Measurements from ENCODE around the gene MRPL2.
"Not testable (repeated sequence)": the region's sequence is repeated elsewhere in the genome, so short reads cannot be mapped to it uniquely, and the experiment has no call there.

The MRPL2 gene

DNA sequence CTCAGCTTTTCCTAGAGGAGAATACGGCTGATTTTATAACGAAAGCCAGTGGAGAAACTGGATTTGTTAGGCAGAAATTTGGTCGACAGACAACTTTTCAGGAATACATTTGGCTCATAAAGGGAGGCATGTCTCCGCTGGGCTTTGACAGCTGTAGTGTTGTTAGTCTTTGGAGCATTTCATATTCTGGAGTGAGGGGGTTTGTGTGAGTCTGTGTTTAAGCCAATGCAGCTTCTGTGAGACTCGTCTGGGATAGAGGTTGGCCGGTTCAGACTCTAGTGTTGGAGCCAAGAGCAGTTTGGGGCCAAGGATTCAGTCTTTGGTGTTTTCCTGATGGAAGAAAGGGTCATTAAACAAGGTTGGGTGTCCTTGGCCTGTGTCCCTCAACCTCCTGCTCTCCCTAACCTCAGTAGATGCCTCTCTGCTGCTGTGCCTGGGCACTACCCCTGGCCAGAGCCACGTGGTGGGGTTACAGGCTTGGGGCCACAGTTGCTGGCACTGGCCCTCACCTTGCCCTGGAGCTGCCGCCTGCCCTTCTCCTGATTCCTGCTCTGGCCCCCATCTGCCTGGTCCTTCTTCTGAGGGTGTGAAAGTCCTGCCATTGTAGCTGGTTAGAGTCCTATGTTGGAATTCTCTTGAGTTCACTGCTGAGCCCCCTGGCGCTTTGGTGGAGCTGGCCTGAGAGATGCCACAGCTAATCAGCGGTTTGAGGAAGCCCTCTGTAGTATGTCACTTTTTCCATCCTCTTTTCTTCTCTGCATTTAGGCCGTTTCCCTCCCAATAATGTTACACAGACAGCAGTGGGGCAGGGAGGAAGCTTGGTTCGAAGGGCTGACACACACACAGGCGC, 23.8 kb upstream of the MRPL2 start:
- no peak for DNase-seq (ENCODE audit: low spot score)

DNA sequence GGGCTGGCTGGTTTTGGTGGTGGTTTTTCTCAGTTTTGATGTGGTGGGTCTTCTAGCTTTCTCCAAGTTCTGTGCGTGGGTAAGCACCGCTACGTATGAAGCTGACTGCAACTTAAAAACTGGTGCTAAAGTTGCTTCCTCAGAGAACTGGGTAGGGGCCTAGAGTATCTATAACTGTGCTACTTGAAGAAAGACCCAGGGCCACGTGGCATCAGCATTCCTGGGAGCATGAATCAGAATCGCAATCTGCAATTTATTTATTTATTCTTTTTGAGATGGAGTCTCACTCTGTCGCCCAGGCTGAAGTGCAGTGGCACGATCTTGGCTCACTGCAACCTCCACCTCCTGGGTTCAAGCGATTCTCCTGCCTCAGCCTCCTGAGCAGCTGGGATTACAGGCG, 22.7 kb upstream of the MRPL2 start:
- DNase-seq (ENCODE audit: low spot score): not testable (repeated sequence)

DNA sequence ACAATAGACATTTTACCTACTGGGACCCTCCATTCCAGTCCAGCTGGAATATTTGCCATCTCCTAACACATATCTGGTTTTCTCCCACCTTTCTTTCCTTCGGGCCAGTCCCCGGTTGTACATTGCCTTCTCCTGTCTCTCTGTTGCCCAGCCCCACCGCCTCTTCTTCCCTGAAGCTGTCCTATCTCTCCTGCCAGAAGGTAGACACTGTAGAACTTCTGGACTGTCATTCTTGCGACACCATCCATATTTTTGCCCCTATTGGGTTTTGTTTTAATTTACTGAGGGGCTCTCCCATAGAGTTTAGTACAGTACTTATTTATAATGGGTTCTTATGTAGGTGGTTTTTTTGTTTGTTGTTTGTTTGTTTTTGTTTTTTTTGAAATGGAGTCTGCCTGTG, 21.8 kb upstream of the MRPL2 start:
- no peak for DNase-seq (ENCODE audit: low spot score)

DNA sequence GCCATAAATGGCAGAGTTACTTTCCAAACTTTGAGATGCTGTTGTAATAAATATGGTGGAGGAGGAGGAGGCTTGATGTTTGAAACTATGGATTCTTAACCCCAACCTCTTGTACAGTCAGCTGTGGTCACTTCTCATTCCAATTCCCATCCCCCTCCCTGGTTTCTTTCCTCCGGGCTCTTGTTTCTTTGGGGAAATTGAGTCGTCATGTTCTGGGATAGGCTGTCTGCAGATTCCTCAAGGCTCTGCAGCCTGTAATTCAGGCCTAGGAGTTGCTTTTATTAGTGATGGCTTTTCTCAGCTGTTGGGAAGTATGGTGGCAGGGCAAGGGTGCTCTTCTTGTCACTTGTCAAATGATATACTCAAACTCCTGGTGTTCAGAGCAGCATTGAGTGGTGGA, 19.5 kb upstream of the MRPL2 start:
- no peak for DNase-seq (ENCODE audit: low spot score)

DNA sequence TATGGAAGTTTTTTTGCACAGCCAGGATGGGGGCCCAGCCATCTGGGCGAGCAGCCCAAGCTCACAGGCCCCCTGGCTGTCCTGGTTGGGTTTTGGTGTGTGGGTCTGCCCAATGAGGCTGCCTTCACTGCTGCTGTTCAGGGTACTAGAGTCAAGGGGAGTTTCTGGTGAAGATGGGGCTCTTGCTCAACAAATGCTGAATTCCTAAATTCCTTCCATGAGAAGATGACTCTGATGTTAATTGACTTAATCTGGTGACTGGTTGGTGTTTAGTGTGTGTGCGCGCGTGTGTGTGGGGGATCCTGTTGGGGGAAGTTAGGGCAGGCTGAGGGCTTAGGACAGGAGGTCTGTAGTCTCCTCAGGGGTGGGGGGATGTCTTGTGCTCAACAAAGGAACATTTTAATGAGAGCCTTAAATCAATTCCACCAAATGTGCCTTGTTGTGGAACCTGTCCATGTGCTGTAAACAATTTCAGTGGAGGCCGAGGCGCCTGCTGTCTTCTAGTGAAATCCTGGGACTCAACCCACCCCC, 18.8 kb upstream of the MRPL2 start:
- DNase-seq (ENCODE audit: low spot score): no peak

DNA sequence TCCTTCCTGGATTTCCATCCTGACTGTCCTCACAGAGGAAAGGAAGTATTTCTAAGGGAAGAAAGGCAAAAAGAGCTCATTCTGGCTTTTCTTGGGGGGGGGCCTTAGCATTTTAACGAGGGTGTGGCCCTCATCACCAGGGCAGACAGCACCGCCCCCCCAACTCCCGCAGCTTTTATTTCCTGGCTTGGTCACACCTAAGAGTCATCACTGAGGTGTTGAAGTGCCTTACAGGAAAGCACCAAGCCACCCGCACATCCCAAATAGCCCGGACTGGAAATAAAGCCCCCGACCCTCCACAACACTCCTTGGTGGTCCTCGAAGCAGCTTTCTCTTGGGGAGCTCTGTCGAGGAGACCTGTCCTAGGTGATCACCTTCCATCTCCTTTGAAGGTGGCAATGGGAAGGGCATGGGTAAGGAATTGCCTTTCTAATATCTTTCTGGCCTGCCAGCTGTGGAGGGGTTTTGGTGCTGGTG, 18.1 kb upstream of the MRPL2 start:
- DNase-seq (ENCODE audit: low spot score): no peak

DNA sequence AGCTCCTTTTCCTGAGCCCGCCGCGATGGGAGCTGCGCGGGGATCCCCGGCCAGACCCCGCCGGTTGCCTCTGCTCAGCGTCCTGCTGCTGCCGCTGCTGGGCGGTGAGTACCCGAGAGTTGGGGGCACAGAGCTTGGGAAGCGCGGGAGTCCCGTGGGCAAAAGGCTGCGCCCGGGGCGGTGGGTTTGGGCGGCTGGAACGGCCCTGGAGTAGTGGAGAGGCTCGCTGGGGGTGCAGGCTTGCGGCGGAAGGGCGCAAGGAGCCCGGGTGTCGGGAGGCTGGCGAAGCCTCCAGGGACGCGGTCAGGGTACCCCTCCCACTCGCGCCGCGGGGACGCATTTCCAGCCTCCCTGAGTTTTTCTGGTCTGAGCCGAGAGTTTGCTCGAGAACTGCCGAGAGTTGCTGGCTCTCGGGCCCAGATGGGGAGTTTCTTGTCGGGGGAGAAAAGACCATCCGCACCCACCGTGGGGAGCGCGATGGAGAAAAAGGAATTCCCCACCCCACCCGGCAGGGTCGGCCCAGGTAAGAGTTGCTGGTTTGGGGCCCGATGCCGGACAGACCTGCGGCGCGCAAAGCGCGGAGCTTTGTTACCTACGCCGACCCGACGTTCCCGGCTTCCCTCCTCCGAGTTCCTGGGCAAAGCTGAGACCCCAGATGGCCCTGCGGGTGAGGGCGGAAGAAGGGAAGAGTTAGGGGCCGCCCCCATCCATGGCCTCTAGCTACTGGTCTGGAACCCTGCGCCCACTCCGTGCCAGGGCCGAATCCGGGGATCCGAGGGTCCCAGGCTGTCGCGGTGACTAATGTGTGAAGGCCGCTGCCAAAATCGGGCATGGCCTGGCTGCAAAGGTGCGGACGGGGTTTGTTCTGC, 17.5 kb upstream of the MRPL2 start:
- no peak for DNase-seq (ENCODE audit: low spot score)

DNA sequence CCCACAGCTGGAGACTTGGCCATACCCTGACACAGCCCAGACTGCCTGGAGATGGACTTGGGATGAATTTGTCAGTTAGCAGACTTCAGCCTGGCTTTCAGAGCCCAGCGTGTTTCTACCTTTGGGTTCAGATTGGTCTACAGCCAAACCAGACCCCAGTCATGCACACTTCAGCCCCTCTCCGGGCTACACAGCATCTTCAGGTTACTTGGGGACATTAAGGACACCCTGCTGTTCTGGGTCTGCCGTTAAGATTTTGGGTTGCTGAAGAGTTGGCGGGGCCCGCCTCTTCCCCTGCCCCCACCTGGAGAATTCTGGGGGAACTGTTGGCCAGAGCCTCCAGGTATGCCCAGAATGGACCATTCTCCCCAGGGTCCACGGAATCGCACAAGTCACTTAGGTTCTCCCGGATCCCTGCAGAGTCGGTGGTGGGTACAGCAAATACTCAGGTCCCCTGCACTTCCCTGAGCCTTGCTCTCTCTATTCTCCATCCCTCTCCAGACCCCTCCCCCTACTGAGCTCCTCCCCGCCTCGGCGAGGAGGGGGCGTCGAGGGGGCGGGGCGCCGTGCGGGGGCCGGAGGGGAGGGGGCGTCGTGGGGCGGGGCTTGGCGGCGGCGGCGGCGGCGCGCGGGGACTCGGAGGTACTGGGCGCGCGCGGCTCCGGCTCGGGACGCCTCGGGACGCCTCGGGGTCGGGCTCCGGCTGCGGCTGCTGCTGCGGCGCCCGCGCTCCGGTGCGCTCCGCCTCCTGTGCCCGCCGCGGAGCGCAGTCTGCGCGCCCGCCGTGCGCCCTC, 16.6 kb upstream of the MRPL2 start, which contains the start of gene PTK7:
Gene PTK7 (plus strand): TSS at position 645 of the 794 bp plus-strand sequence. CDS start 175 bp downstream, outside the sequence.
- peak; percentile 42 for DNase-seq (ENCODE audit: low spot score)

DNA sequence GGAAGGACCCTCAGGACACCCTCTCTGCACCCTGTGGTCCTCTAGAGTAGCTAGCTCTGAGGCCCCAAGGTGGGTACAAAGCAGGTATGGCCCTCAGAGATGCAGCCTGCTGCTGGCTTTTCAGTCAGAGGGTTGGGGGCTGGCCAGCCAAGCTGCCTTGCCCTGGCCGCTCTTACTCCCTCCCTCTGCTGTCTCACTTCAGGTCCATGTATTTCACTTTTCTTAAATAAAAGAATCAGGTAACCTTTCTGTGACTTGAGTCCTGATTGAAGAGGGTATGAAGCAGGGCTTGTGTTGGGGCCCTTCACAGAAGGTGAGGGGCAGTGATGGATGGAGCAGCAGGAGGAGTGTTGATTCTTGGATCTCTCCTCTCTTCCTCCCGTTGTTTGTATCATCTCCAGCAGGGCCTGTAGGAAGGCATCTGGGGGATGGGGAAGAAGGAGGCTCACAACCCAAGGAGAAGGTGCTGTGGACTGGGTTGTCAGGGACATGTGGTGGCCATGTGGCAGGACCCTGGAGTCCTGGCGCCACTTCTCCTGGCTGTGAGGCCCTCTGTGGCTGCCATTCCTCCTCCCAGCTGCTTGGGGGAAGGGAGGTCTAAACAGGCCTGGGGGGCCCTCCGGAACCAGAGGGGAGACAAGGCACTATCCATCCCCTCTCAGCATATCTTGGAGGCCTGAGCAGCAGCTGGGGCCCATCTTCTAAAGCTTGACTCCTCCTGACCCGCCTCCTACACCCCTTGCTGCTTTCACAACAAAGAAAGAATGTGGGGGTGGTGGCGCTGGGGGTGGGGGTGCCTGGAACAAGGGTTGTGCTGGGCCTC, 15.8 kb upstream of the MRPL2 start:
- DNase-seq (ENCODE audit: low spot score): no peak

DNA sequence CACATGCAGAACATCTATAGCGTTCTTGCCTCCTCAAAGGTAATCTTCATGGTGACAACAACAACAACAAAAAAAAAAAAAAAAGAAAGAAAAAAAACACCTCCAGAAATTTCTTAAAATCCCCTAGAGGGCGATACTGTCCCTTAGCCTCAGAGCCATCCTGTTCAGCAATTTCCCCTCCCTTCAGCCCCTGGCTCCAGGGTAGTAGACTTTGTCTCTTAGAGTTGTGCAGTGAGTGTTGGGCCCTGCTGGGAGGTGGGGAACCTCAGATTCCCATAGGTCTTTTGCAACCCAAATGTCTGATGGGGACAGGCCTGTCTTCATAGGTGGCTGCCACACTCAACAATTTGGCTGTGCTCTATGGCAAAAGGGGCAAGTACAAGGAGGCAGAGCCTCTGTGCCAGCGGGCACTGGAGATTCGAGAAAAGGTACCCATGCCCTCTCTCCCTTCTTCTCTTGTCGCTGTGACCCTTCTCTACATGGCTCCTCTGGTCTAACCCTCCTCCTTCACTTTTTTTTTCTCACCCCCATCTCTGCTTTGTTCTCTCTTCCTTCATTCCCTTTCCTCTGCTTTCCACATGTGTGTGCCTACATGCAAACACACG, 10.9 kb upstream of the MRPL2 start:
- peak; percentile 66 for DNase-seq (ENCODE audit: low spot score)

DNA sequence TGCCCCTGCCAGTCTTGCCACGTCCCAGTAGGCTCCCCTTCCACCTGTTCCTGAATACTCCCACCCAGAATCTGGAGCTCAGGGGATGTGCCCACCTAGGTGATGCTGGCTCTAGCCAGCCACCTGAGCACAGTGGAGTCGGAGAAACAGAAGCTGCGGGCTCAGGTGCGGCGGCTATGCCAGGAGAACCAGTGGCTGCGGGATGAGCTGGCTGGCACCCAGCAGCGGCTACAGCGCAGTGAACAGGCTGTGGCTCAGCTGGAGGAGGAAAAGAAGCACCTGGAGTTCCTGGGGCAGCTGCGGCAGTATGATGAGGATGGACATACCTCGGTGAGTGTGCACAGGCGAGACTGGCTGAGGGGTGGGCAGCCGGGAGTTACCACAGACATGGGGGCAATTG, 3.6 kb upstream of the MRPL2 start:
- DNase-seq (ENCODE audit: low spot score): no peak

DNA sequence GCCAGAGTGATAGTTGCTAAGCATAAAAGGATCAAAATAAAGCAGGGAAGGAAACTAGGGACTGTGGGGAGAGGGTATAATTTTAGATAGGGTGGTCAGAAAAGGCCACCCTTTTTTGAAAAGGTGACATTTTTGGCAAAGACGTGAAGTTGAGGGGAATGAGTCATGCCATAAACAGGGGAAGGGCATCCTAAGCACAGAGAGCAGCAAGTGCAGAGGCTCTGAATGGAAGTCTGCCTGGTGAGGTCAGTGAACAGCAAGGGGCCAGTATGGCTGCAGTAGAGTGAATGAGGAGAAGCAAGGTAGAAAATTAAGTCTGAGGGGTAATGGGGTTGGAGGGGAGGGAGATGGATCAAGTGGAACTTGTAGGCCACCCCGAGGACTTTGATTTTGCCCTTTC, 2.6 kb upstream of the MRPL2 start:
- no peak for DNase-seq (ENCODE audit: low spot score)

DNA sequence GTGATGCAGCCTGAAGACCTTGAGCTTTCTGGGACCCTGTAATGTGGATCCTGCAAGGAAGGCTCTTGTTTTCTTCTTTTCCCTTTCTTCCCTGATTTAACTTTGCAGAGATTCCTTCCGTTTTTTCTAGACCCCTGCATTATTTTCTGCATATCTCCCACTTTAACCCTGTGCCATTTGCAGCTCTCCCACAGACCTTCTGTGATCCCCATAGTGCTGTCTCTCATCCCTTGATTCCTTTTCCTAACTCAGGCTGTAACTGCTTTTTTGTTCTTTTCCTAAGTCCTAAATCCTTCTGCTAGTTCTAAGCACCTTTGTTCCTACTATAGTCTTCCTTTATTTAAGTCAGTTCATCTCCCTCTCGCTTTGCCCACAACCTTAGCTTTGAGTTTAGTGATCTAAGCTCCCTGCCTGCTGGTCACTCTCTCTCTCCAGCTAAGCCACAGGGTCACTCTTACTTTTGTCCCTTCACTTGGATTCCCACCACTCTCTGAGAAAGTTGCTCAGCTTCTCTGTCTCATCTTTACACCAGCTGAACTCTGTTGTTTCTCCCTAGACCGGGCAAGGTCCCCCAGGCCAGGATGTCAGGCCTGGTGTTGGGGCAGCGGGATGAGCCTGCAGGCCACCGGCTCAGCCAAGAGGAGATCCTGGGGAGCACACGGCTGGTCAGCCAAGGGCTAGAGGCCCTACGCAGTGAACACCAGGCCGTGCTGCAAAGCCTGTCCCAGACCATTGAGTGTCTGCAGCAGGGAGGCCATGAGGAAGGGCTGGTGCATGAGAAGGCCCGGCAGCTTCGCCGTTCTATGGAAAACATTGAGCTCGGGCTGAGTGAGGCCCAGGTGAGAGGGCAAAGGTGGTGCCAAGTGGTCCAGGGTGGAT, 1.8 kb upstream of the MRPL2 start:
- no peak for DNase-seq (ENCODE audit: low spot score)

DNA sequence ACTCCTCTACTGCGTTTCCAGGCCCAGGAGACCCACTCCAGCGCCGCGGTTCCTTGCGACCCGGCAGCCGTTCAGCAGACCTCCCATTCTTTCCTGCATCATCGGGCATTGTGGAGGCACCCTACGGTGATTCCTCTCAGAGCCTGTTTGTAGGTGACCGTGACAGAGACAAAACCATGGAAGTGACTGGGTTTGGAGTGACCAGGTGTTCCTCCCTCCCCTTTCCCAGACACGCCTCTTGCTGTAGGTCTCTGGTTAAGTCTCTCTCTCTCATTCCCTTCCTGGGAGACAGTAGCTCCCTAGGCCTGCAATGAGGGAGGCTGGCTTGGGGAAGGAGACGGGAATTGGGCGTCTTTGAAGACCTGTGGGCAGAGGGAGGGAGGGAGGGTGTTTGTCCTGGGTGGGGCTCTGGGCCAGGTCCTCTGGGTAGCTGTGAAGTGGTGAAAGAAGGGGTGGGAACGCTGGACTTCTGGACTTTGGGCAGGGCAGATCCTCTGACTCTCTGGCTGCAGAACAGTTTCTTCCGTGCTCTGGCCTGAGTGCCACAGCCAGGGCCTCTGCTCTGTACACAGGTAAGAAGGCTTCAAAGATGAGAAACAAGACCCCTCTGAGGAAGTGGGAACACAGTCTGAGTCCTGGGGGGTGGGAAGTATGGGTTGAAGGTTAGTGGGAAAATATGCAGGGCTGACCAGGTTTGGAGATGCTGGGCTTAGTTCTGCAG, 960 bp upstream of the MRPL2 start:
- no peak for DNase-seq (ENCODE audit: low spot score)

DNA sequence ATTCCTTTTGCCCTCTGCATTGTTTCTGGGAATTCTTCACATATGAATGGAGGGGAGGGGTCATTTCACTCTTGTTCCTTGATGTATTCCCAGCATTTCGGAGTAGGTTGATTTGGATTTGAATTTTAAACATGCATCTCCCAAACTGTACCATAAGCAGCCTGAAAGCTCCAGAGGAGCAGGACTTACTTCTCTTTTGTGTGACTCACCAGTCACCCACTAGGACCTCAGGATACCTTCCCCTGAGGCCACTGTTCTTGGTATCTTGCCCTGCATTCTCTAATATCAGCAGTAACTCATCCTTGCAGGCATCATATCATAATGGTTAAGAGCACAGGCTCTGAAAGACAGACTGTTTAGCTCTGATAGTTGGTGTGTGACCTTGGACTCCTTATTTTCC, 703 bp downstream of the MRPL2 start:
- no peak for DNase-seq (ENCODE audit: low spot score)

DNA sequence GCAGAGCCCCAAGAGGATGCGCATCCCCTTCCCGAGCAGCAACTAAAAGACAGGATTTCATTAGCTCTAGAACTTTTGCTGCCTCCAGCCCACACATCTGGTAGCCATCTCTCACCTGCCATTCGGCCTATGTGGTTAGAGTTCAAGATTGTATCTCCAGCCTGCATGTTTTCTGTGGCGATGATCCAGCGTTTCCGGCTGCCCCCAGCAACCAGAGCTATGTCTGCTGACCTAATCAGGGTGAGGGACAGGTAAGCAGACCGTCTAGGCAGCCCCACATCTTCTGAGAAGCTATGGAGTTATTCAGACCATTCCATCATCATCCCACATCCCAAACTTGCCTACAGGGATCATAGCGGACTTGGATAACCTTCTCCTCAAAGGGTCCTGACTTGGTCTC, 3.3 kb downstream of the MRPL2 start:
- no peak for DNase-seq (ENCODE audit: low spot score)

DNA sequence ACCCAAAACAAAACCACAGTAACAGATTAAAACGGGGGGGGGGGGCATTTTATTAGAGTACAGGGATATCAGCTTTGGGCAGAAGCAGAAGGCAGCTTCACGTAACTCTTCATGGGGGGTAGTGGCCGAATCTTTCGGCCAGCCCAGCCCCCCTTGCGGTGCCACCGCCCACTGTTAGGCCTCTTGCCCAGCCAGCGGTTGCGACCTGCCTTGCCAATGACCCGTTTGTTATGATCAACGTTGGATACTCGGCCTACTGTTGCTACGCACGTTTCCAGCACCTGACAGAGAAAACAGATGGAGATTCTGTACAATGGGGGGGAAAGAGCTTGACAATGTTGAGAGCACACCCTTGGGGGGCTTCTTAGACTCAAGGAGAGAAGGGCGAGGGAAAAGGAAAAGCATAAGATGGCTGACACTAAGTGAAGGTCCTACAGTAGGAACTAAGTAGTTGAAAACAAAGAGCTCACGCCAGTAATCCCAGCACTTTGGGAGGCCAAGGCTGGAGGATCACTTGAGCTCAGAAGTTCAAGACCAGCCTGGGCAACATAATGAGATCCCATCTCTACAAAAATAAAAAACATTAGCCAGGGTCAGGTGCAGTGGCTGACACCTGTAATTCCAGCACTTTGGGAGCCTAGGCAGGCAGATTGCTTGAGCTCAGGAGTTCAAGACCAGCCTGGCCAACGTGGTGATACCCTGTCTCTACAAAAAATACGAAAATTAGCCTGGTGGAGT, 4.9 kb downstream of the MRPL2 start:
- DNase-seq (ENCODE audit: low spot score): no peak

DNA sequence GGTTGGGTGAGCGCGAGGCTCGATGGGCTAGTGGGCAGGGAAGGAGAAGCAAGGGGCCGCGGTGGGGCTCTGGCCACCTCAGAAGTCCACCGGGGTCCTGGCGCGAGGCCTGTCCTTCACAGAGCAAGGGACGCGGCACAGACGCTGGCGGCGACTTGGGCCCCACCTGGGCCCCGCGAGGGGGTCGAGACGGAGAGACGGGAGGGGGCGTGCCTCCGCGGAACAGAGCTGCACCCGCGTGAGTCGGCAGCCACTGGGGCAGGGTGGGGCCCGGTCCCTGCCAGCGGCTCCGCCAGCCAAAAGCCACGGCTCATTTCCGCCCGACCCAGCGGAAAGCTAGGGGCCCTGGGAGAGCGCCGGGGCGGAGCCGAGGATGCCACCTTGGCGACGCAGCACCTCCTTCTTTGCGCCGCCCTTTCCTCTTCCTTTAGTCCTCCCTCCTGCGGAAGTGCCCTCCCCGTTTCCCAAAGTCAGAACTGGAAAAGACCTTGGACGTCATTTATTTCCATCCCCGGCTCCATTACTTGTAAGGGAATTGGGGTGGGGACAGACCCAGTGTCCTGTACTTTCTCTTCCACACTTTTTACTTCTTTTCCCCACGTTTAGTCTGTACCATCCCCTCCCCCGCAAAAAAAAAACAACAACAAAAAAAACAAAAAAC, 5.6 kb downstream of the MRPL2 start, which contains the start of gene CUL7:
Gene CUL7 (minus strand): TSS at position 307 of the 661 bp plus-strand sequence. CDS start 1,063 bp downstream, outside the sequence.
- peak; percentile 95 for DNase-seq (ENCODE audit: low spot score)
